Aorta (tissue), 5 donors: ENCODE measurements around the gene POLR3H. TPM values are rescaled to one million over a fixed set of nuclear protein-coding genes. Genes with fewer than 3 reads are reported as not detected.
A peak's percentile ranks its signal among the peaks of the same experiment; 100 is the strongest.

Source experiments
- ATAC-seq: fragments of 200-7000 bp; cut with Tn5 transposase; one replicate; pipeline ENCODE4 v1.9.1; 2022; ENCODE audit warnings: moderate library complexity; ENCODE audit not compliant: low FRiP score
- DNase-seq, 2 donors: peaks; one replicate each; pipeline ENCODE4 v3.0.0-alpha.2; 2020
- H3K27ac ChIP-seq, 2 donors: one replicate each; pipeline ENCODE4 v1.5.1; 2013; ENCODE audit warnings: low read length in 2 of 2, mild to moderate bottlenecking in 2 of 2, moderate library complexity in 2 of 2, control low read depth in 1 of 2, inconsistent platforms in 1 of 2, low read depth in 1 of 2
- H3K27me3 ChIP-seq, 2 donors: one replicate each; pipeline ENCODE4 v1.6.1; 2013; ENCODE audit warnings: control low read depth in 1 of 2, low read length in 1 of 2, mild to moderate bottlenecking in 1 of 2, moderate library complexity in 1 of 2; ENCODE audit not compliant: insufficient read depth in 2 of 2, control insufficient read depth in 1 of 2
- H3K36me3 ChIP-seq, 2 donors: one replicate each; pipeline ENCODE4 v1.6.1; 2013; ENCODE audit warnings: control low read depth in 1 of 2, low read length in 1 of 2, mild to moderate bottlenecking in 1 of 2; ENCODE audit not compliant: insufficient read depth in 2 of 2, control insufficient read depth in 1 of 2
- H3K4me1 ChIP-seq, 2 donors: one replicate each; pipeline ENCODE4 v1.6.1; 2013; ENCODE audit warnings: low read length in 2 of 2, control low read depth in 1 of 2, mild to moderate bottlenecking in 1 of 2, moderate library complexity in 1 of 2; ENCODE audit not compliant: insufficient read depth in 2 of 2, control insufficient read depth in 1 of 2
- H3K4me3 ChIP-seq, 2 donors: one replicate each; pipeline ENCODE4 v1.5.1; 2013; ENCODE audit warnings: low read length in 2 of 2, control low read depth in 1 of 2, mild to moderate bottlenecking in 1 of 2
- H3K9me3 ChIP-seq: one replicate; pipeline ENCODE4 v1.6.1; 2013; ENCODE audit warnings: mild to moderate bottlenecking, low read length; ENCODE audit not compliant: control insufficient read depth
- WGBS, 2 donors: extraction: QIAGEN DNeasy Blood & Tissue Kit; methylation state at CpG; one replicate each; pipeline ENCODE4 v1.1.7; 2013; 5-methylcytosine and 5-hydroxymethylcytosine counted together
- intact Hi-C, 2 donors: fragments of 100-400 bp; cut with DNase I; formaldehyde crosslinking; loops; one replicate each; pipeline versions ENCODE4 v1.14.2 to v1.15.0; 2022
- polyA plus RNA-seq, 2 donors: library from polyadenylated mRNA; stranded (reverse); fragments of 200-250 nt; gene quantifications; one replicate each; pipeline ENCODE4 v1.2.3, GENCODE V29; 2013
- total RNA-seq, 2 donors: library from RNA; stranded (reverse); fragmentation: NEBNext Ultra II Directional; extraction: Animal tissue kit (Norgen Biotek cat#: 25700); gene quantifications; one replicate each; pipeline ENCODE4 v1.2.1, GENCODE V29; 2021
- donor health status: healthy with polysubstance abuse.
- donor health status: Bipolar disorder and iron deficiency.
- donor health status: DM: no; HTN: no; CAD: no.
- donor health status: DM: no; HTN: no; CAD: no.
- donor health status: DM: yes; HTN: yes; CAD: no.

POLR3H gene
- total and polyA plus RNA-seq, 4 donors: 9.4 to 29.2 (median 23.2) TPM

DNA sequence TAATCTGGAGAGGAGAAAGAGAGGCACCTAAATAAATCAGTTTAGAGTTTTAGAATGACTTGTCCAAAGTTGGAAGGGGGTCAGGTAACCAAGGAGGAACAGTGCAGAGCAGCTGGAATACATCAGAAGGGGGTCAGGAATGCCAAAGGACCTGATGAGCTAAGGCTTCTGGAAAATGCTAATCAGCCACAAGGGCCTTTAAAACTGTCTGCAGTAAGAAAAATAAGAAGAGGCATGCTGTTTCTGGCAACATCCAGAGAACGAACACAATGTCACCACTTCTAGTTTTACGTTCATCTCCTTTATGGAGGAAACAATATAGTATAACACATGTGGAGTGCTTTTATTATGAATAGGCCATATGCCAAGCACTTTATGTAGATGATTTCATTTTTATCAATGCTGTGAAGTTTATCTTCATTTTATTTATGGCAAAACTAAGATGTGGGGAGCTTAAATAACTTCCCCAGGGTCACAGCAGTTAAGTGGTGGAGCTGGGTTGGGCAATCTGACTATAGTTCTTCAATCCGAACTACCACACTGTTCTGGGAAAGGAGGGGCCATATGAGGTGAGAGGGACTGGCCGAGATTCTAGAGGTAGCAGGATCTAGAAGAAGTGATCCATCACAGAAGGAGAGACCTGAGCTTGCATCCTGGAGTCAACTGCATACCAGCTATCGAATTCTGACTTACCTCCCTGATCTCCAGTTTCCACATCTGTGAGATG is 52.7 kb downstream of the POLR3H start:
- no peak overlapping the region for H3K4me3 ChIP-seq
- no peaks in the 10 kb centered on the region for H3K4me1 ChIP-seq
- H3K36me3 ChIP-seq: no peaks in the 10 kb centered on the region
- intact Hi-C loops: no loop called here
- no peaks in the 10 kb centered on the region for H3K9me3 ChIP-seq
- H3K27ac ChIP-seq: no peak overlapping the region
- no peak for ATAC-seq
- WGBS, 2 donors: 33 to 41% methylated on average over 5 of the region's 5 CpGs
- DNase-seq: no peak
- no peaks in the 10 kb centered on the region for H3K27me3 ChIP-seq

DNA sequence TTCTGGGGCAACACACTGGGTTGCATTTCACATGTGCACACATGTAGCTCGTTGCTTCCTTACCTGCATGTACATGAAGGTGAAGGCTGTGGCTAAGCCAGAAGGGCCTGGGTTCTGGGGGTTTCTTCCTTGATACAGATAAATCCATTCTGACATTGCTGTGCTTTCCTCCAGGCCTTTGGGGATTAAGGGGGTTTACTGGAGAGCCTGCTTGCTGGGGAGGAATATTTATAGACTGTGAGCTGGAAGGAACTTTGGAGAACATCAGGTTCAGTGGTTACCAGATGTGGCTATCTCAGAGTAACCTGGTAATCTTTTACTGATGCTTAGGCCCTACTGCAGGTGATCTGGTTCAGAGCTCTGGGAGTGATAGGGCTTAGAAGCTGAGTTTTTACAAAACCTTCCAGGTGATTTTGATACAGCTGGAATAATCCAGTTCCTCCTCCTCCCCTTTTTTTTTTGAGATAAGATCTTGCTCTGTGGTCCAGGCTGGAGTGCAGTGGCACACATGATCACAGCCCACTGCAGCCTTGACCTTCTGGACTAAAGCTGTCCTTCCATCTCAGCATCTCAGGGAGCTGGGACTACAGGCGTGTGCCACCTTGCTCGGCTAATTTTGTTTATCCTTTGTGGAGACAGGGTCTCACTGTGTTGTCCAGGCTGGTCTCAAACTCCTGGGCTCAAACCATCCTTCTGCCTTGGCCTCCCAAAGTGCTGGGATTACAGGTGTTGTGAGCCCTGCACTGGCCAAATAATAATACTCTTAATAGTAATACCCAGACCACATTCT is 55.5 kb downstream of the POLR3H start:
- 77 to 80% methylated on average over 3 of the region's 3 CpGs for WGBS, 2 donors
- Histone ChIP-seq H3K27ac (no peak overlapping the region), H3K9me3 (no peaks in the 10 kb centered on the region), H3K4me3 (no peak overlapping the region), H3K36me3 (no peaks in the 10 kb centered on the region), H3K4me1 (no peaks in the 10 kb centered on the region), H3K27me3 (no peaks in the 10 kb centered on the region)
- ATAC-seq (no peak), DNase-seq (peak in 1 of 2 donors; percentile 19)
- intact Hi-C loops: no loop called here

DNA sequence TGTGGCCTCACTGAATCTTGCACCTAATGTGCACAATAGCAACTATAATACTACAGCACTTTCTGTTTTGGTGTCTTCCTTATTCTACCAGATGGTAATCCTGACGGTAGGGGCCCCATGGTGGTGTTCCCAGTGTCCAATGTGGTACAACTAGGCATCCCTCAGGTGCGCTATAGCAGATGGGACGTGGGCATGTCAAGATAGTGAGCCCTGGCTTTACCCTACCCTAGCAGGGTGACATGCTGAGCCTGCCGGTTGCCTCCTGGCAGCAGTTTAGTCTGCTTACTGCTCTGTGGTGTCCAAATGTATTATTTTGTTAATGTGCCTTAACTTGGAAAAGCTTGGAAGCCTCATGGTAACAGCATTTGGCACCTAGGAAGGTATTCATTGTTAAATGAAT is 56.2 kb downstream of the POLR3H start:
- Histone ChIP-seq H3K4me1 (no peaks in the 10 kb centered on the region), H3K27ac (no peak overlapping the region), H3K27me3 (no peaks in the 10 kb centered on the region), H3K4me3 (no peak overlapping the region), H3K9me3 (no peaks in the 10 kb centered on the region), H3K36me3 (no peaks in the 10 kb centered on the region)
- ATAC-seq (no peak), DNase-seq (peak in 1 of 2 donors; percentile 31)
- intact Hi-C loops: no loop called here
- WGBS, 2 donors: 71% methylated on average over 4 of the region's 4 CpGs

DNA sequence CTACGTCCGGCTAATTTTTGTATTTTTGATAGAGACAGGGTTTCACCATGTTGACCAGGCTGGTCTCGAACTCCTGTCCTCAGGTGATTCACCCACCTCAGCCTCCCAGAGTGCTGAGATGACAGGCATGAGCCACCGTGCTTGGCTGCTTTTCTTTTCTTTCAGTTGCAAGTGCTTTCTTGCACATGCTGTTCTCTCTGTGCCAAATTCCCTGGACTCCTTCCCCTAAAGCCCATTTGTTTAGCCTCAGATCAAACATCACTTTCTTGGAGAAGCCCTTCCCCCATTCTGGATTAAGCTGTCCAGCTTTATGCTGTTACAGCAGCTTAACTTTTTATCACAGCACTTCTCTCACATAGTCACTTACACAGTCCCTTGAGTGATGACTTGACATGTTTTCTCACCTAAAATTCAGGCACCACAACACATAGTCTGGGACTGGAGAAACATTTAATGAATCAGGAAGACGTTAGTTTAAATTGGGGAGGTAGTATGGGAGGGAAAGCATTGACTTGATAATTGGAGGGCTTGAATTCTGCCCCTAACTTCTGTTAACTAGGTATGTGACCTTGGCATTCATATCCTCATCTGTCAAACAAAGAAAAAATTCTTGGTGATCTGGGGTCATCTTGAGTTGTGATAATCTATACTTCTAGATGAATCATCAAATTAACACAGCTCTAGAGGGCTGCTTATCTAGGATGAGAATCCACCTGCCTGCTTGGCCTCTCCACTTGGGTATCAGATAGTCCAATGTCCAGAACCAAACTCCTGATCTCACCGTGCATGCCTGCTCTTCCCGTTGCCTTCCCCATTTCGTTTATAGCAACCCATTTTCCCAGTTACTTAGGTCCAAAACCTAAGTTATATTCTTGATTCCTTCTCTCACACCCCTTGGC is 57.0 kb downstream of the POLR3H start:
- no peak overlapping the region for H3K27ac ChIP-seq
- no peak for ATAC-seq
- WGBS, 2 donors: 66 to 68% methylated on average over 8 of the region's 8 CpGs
- DNase-seq: peak in 1 of 2 donors; percentile 12
- no peaks in the 10 kb centered on the region for H3K36me3 ChIP-seq
- no peaks in the 10 kb centered on the region for H3K9me3 ChIP-seq
- H3K4me1 ChIP-seq: peaks cover 0 to 2% of the 10 kb centered on the region in 2 donors
- H3K27me3 ChIP-seq: no peaks in the 10 kb centered on the region
- no peak overlapping the region for H3K4me3 ChIP-seq
- intact Hi-C loops: no loop called here

DNA sequence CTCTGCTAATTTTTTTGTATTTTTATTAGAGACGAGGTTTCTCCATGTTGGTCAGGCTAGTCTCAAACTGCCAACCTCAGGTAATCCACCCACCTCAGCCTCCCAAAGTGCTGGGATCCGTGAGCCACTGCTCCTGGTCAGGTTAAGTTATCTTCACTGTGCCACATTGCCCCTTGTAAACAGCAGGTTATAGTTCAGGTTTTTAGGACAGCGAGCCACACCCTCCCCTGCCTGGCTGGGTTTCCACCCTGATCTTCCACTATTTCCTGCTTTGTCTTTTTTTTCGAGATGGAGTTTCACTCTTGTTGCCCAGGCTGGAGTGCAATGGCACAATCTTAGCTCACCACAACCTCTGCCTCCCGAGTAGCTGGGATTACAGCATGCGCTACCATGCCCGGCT is 59.2 kb downstream of the POLR3H start:
- Histone ChIP-seq H3K27me3 (no peaks in the 10 kb centered on the region), H3K9me3 (no peaks in the 10 kb centered on the region), H3K4me1 (peaks cover 2 to 4% of the 10 kb centered on the region in 2 donors), H3K36me3 (no peaks in the 10 kb centered on the region), H3K4me3 (no peak overlapping the region), H3K27ac (no peak overlapping the region)
- intact Hi-C loops: no loop called here
- ATAC-seq (no peak), DNase-seq (peak in 1 of 2 donors; percentile 5)
- 82 to 83% methylated on average over 7 of the region's 7 CpGs for WGBS, 2 donors

DNA sequence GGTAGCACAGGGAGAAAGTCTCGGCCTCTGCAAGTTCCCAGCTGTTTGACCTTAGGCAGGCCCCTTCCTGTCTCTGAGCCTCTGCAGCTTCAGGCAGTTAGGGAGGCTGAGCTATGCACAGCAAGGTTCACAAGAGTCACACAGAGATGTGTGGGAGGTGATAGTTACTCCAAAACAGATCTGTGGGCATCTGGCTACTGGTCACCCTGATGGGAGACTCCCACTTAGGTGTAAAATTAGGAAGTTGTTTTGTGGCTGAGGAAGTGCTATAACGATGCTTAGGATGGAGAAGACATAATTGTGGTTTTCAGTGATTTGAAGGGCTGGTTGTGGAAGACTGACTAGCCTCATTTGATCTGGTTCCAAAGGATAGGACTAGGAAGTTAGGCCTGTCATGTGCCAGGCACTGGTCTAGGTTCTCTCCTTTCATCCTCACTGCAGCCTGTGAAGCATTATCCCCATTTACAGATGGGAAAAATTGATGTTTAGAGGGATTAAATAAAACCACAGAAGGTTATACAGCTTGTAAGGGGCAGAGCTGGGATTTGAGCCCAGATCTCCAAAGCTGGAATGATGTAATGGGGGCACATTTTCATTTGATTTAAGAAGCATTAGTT is 61.8 kb downstream of the POLR3H start:
- intact Hi-C loops: loop anchor here (2.0 to 5.0 kb wide), 3 partner anchors 22 to 40 kb away; partner anchors contain the start of gene TOB2 (in 1 of the 2)
- H3K4me3 ChIP-seq: no peak overlapping the region
- H3K27me3 ChIP-seq: no peaks in the 10 kb centered on the region
- H3K27ac ChIP-seq: peak overlapping the region; percentile 91 to 94
- DNase-seq (peak in 1 of 2 donors; percentile 9), ATAC-seq (no peak)
- H3K9me3 ChIP-seq: no peaks in the 10 kb centered on the region
- H3K36me3 ChIP-seq: no peaks in the 10 kb centered on the region
- H3K4me1 ChIP-seq: peaks cover 3 to 4% of the 10 kb centered on the region in 2 donors
- 62% methylated on average over 2 of the region's 2 CpGs for WGBS, 2 donors

DNA sequence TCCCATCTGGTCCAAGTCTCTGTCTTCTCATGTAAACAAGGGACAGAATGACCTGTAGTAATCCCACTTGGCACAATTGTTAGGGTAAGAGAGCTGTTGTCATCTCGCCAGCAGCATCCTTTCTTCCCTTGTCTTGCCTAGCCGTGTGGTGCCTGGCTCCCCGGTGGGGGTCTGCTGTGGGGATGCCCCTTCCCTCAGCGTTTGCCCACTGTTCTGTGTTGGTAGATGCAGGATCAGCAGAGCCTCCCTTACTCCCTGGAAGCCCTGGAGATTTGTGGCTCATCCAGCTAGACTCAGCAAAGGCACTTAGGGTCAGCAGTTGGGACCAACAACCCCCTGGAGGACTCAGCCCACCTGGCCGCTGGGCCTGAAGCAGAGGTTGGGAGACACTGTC is 62.3 kb downstream of the POLR3H start:
- H3K9me3 ChIP-seq: no peaks in the 10 kb centered on the region
- intact Hi-C loops: loop anchor here (2.0 to 5.0 kb wide), 3 partner anchors 23 to 40 kb away; partner anchors contain the start of gene TOB2 (in 1 of the 2)
- H3K27ac ChIP-seq: peak overlapping the region; percentile 50 to 91
- H3K4me3 ChIP-seq: no peak overlapping the region
- peaks cover 3 to 4% of the 10 kb centered on the region in 2 donors for H3K4me1 ChIP-seq
- WGBS, 2 donors: 52 to 61% methylated on average over 5 of the region's 5 CpGs
- ATAC-seq: no peak
- H3K36me3 ChIP-seq: no peaks in the 10 kb centered on the region
- no peaks in the 10 kb centered on the region for H3K27me3 ChIP-seq
- DNase-seq: peak in 1 of 2 donors; percentile 33
